Upper lobe of left lung (tissue), 4 donors: Measurements from ENCODE around the gene AP2A2.

Source experiments
- POLR2A ChIP-seq, 4 donors: fragments of 450-650 bp; IDR thresholded peaks; one replicate each; pipeline ENCODE4 v1.5.1; 2016 to 2017; ENCODE audit warnings: antibody characterized with exemption in 4 of 4, mild to moderate bottlenecking in 2 of 4
- TF ChIP-seq, protein P1 (sequence below), 6 experiments: fragments of 450-650 bp in 4 of 6; fragments of 200-600 bp in 2 of 6; sonication (generic) in 2 of 6; IDR thresholded peaks; one replicate each; pipeline ENCODE4 v1.5.1; 2016 to 2019; ENCODE audit warnings: antibody characterized with exemption in 6 of 6

- TF ChIP-seq POLR2A (IDR thresholded peaks at IDR 0.05): no peak
- TF ChIP-seq, protein P1, sequence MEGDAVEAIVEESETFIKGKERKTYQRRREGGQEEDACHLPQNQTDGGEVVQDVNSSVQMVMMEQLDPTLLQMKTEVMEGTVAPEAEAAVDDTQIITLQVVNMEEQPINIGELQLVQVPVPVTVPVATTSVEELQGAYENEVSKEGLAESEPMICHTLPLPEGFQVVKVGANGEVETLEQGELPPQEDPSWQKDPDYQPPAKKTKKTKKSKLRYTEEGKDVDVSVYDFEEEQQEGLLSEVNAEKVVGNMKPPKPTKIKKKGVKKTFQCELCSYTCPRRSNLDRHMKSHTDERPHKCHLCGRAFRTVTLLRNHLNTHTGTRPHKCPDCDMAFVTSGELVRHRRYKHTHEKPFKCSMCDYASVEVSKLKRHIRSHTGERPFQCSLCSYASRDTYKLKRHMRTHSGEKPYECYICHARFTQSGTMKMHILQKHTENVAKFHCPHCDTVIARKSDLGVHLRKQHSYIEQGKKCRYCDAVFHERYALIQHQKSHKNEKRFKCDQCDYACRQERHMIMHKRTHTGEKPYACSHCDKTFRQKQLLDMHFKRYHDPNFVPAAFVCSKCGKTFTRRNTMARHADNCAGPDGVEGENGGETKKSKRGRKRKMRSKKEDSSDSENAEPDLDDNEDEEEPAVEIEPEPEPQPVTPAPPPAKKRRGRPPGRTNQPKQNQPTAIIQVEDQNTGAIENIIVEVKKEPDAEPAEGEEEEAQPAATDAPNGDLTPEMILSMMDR (IDR thresholded peaks at IDR 0.05): no peak
These were observed 35.8 kb upstream of the AP2A2 start for GRCh38 chr11:889687-890475.
